Breast epithelium (tissue), 4 donors: ENCODE results near the gene DEK. TPM values are rescaled to one million over a fixed set of nuclear protein-coding genes. Genes with fewer than 3 reads are reported as not detected.

ENCODE experiments used
- DNase-seq, 2 donors: peaks; one replicate each; pipeline ENCODE4 v3.0.0-alpha.2; 2019; ENCODE audit warnings: low spot score in 2 of 2
- H3K27ac ChIP-seq, 2 donors: fragments of 200-600 bp; sonication (generic) in 1 of 2; one replicate each; pipeline ENCODE4 v1.5.1; 2016 to 2019; ENCODE audit warnings: mild to moderate bottlenecking in 1 of 2
- H3K27me3 ChIP-seq, 2 donors: fragments of 200-600 bp; sonication (generic) in 1 of 2; one replicate each; pipeline versions ENCODE4 v1.5.1 to v1.6.0; 2017 to 2019; ENCODE audit warnings: control low read depth in 1 of 2, mild to moderate bottlenecking in 1 of 2
- H3K36me3 ChIP-seq: fragments of 200-600 bp; one replicate; pipeline ENCODE4 v1.5.1; 2019
- H3K4me1 ChIP-seq, 2 donors: fragments of 200-600 bp; sonication (generic); one replicate each; pipeline ENCODE4 v1.5.1; 2016 to 2019; ENCODE audit warnings: control low read depth in 1 of 2
- H3K4me3 ChIP-seq, 3 donors: fragments of 200-600 bp; sonication (generic); 1 replicate in 2 of 3; 2 replicates in 1 of 3; pipeline ENCODE4 v1.5.1; 2016 to 2019; ENCODE audit warnings: mild to moderate bottlenecking in 3 of 3, moderate library complexity in 2 of 3
- H3K9me3 ChIP-seq, 2 donors: fragments of 200-600 bp; sonication (generic) in 1 of 2; one replicate each; pipeline ENCODE4 v1.5.1; 2016 to 2019; ENCODE audit warnings: control low read depth in 1 of 2
- POLR2A ChIP-seq: fragments of 450-650 bp; IDR thresholded peaks from one replicate; pipeline ENCODE4 v1.6.1; 2016; ENCODE audit warnings: antibody characterized with exemption, mild to moderate bottlenecking, moderate library complexity
- POLR2AphosphoS5 ChIP-seq, 3 donors: sonication (generic); formaldehyde crosslinking; IDR thresholded peaks; one replicate each; pipeline ENCODE4 v1.6.1; 2017; ENCODE audit warnings: antibody characterized with exemption in 3 of 3
- intact Hi-C: fragments of 100-400 bp; cut with DNase I; formaldehyde crosslinking; loops from one replicate; pipeline ENCODE4 v1.15.1; 2023; ENCODE audit warnings: low total_unique reads
- total RNA-seq, 3 donors: library from RNA; depleted of rRNA; stranded (reverse); fragments of >200 nt; gene quantifications; one replicate each; pipeline ENCODE4 v1.1.0, GENCODE V29; 2016
- TF ChIP-seq, protein P1 (sequence below), 3 donors: fragments of 450-650 bp; IDR thresholded peaks; one replicate each; pipeline ENCODE4 v1.5.1; 2016 to 2017; ENCODE audit warnings: antibody characterized with exemption in 3 of 3, mild to moderate bottlenecking in 3 of 3, moderate library complexity in 3 of 3

Gene DEK
- total RNA-seq, 3 donors from 2014 or later: 107 to 162 (median 125) TPM

GRCh38 chr6:18270216-18270615, 5.9 kb upstream of the DEK start:
- H3K27me3 ChIP-seq: no peaks in the 10 kb centered on the region
- no peak for DNase-seq
- no peak overlapping the region for H3K4me3 ChIP-seq
- intact Hi-C loops: no loop called here
- no peak overlapping the region for H3K27ac ChIP-seq
- no peaks in the 10 kb centered on the region for H3K36me3 ChIP-seq
- H3K9me3 ChIP-seq: peaks cover 0 to 6% of the 10 kb centered on the region in 2 donors
- TF ChIP-seq POLR2AphosphoS5 (IDR thresholded peaks at IDR 0.05) (no peak), POLR2A (no peak)
- no peaks in the 10 kb centered on the region for H3K4me1 ChIP-seq

GRCh38 chr6:18269717-18270116, 5.4 kb upstream of the DEK start:
- DNase-seq: no peak
- no peak overlapping the region for H3K4me3 ChIP-seq
- H3K27me3 ChIP-seq: no peaks in the 10 kb centered on the region
- TF ChIP-seq POLR2A (no peak), POLR2AphosphoS5 (IDR thresholded peaks at IDR 0.05) (no peak)
- TF ChIP-seq, protein P1, sequence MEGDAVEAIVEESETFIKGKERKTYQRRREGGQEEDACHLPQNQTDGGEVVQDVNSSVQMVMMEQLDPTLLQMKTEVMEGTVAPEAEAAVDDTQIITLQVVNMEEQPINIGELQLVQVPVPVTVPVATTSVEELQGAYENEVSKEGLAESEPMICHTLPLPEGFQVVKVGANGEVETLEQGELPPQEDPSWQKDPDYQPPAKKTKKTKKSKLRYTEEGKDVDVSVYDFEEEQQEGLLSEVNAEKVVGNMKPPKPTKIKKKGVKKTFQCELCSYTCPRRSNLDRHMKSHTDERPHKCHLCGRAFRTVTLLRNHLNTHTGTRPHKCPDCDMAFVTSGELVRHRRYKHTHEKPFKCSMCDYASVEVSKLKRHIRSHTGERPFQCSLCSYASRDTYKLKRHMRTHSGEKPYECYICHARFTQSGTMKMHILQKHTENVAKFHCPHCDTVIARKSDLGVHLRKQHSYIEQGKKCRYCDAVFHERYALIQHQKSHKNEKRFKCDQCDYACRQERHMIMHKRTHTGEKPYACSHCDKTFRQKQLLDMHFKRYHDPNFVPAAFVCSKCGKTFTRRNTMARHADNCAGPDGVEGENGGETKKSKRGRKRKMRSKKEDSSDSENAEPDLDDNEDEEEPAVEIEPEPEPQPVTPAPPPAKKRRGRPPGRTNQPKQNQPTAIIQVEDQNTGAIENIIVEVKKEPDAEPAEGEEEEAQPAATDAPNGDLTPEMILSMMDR (IDR thresholded peaks at IDR 0.05): no peak
- H3K36me3 ChIP-seq: no peaks in the 10 kb centered on the region
- intact Hi-C loops: no loop called here
- no peak overlapping the region for H3K27ac ChIP-seq
- peaks cover 0 to 6% of the 10 kb centered on the region in 2 donors for H3K9me3 ChIP-seq
- no peaks in the 10 kb centered on the region for H3K4me1 ChIP-seq

DNA sequence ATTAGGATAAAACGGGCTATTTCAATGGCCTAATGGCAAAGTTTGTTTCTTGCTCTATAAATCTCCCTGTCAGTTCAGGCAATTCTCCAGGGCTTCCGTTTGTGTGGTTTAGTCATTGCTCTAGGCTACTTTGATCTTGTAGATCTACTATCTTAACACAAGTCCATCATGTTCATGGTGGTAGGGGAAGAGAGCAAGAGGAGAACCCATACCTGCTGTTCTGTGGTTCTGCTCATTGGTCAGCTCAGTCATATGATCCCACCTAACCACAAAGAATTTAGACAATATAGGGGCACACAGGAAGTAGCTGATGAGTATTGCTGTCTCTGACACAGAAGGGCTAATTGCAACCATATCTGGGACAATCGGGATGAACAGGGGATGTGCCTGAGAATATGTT, 4.9 kb upstream of the DEK start:
- no peak overlapping the region for H3K4me3 ChIP-seq
- TF ChIP-seq POLR2A (no peak), POLR2AphosphoS5 (IDR thresholded peaks at IDR 0.05) (no peak)
- TF ChIP-seq, protein P1 (IDR thresholded peaks at IDR 0.05): no peak
- intact Hi-C loops: no loop called here

DNA sequence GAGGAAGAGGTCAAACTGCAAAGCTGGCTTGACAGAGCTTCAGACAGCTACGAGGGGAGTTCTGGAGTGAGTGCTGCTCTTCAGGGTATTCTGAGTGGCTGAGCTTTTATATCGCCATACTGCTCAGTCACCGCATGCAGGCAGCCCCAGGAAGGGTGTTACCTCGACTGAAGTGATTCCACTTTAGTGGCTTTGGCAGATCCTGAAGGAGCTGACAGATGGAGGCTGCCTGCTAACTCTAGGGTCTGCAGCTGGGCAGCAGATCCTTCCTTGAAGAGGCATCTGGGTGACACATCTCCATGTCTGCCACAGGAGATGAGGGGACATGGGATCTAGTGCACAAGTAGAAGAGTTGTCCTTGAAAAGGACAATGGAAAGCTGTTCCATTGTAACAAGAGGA, 3.7 kb upstream of the DEK start:
- Histone ChIP-seq H3K27ac (no peak overlapping the region), H3K4me3 (no peak overlapping the region), H3K4me1 (no peaks in the 10 kb centered on the region), H3K9me3 (peaks cover 0 to 6% of the 10 kb centered on the region in 2 donors), H3K36me3 (no peaks in the 10 kb centered on the region), H3K27me3 (no peaks in the 10 kb centered on the region)
- DNase-seq: no peak
- TF ChIP-seq POLR2A (no peak), POLR2AphosphoS5 (IDR thresholded peaks at IDR 0.05) (no peak)
- TF ChIP-seq, protein P1 (IDR thresholded peaks at IDR 0.05): no peak
- intact Hi-C loops: no loop called here

More for the DNA sequence above, 4.9 kb upstream of the DEK start:
- no peak overlapping the region for H3K27ac ChIP-seq
- no peaks in the 10 kb centered on the region for H3K36me3 ChIP-seq
- peaks cover 0 to 6% of the 10 kb centered on the region in 2 donors for H3K9me3 ChIP-seq
- H3K27me3 ChIP-seq: no peaks in the 10 kb centered on the region
- DNase-seq: no peak
- no peaks in the 10 kb centered on the region for H3K4me1 ChIP-seq

GRCh38 chr6:18266523-18266912, 2.2 kb upstream of the DEK start:
- no peak overlapping the region for H3K27ac ChIP-seq
- TF ChIP-seq, protein P1 (IDR thresholded peaks at IDR 0.05): no peak
- TF ChIP-seq POLR2A (no peak), POLR2AphosphoS5 (IDR thresholded peaks at IDR 0.05) (no peak)
- H3K27me3 ChIP-seq: no peaks in the 10 kb centered on the region
- peaks cover 0 to 6% of the 10 kb centered on the region in 2 donors for H3K9me3 ChIP-seq
- H3K4me3 ChIP-seq: no peak overlapping the region
- H3K36me3 ChIP-seq: no peaks in the 10 kb centered on the region
- intact Hi-C loops: no loop called here
- no peak for DNase-seq
- H3K4me1 ChIP-seq: no peaks in the 10 kb centered on the region
